Hepatocyte (in vitro differentiated cells): ENCODE measurements around the gene RBM47.

Source experiments
- CTCF ChIP-seq: fragments of 200-600 bp; sonication (generic); IDR thresholded peaks from 2 replicates; pipeline ENCODE4 v1.5.1; 2016; ENCODE audit warnings: antibody characterized with exemption, mild to moderate bottlenecking; ENCODE audit not compliant: poor library complexity
- EZH2 ChIP-seq: fragments of 200-600 bp; sonication (generic); IDR thresholded peaks from 2 replicates; pipeline ENCODE4 v1.6.1; 2016; ENCODE audit warnings: antibody characterized with exemption, mild to moderate bottlenecking, borderline replicate concordance
- EZH2phosphoT487 ChIP-seq: fragments of 200-600 bp; sonication (generic); IDR thresholded peaks from one replicate; pipeline ENCODE4 v1.6.1; 2018; ENCODE audit warnings: antibody characterized with exemption, mild to moderate bottlenecking, low read depth, moderate library complexity; ENCODE audit not compliant: unreplicated experiment, severe bottlenecking

- no peak for TF ChIP-seq CTCF
- TF ChIP-seq EZH2 = no peak
- no peak for TF ChIP-seq EZH2phosphoT487
Observed at GRCh38 chr4:40550196-40550595, 79.5 kb downstream of the RBM47 start.
